Measurements from ENCODE around the gene ATXN7L1. TPM values are rescaled to one million over a fixed set of nuclear protein-coding genes. Genes with fewer than 3 reads are reported as not detected.

ATXN7L1 gene
- total and polyA plus RNA-seq, 2 of the 13 experiments (the other 11 are each of a cell fraction or from before 2014, with no cell fraction given), result 4.1 to 7.8 TPM

DNA sequence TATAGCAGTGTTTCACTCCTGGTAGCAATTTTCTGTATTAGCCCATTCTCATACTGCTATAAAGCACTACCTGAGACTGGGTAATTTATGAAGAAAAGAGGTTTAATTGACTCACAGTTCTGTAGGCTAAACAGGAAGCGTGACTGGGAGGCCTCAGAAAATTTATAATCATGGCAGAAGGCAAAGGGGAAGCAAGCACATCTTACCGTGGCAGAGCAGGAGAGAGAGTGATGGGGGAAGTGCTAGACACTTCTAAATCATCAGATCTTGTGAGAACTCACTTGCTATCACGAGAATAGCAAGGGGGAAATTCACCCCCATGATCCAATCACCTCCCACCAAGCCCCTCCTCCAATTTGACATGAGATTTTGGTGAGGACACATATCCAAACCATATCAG, 163.5 kb downstream of the ATXN7L1 start:
- CTCF ChIA-PET (ENCODE audit: low intra/inter-chr PET ratio, low total read pairs), result no interaction called here
- ATAC-seq, result no peak
- Histone ChIP-seq H3K27ac (ENCODE audit: extremely low read length, insufficient read depth, low read length) (no peak overlapping the region), H3K27me3 (ENCODE audit: control insufficient read depth in 1 of 2, insufficient read depth in 2 of 2, low read length in 2 of 2) (no peaks in the 10 kb centered on the region), H3K4me2 (ENCODE audit: low read depth, low read length) (no peak overlapping the region), H3K4me3 (replicated peaks in 1 of 3; ENCODE audit: insufficient read depth in 1 of 3, low read depth in 2 of 3, low read length in 3 of 3) (no peak overlapping the region), H3K79me2 (ENCODE audit: insufficient read depth, low read length) (no peaks in the 10 kb centered on the region), H4K20me1 (ENCODE audit: insufficient read depth, low read length) (no peaks in the 10 kb centered on the region), H3K9me3 (ENCODE audit: low read length) (peaks cover 29% of the 10 kb centered on the region), H3K36me3 (replicated peaks in 1 of 2; ENCODE audit: control insufficient read depth in 1 of 2, insufficient read depth in 2 of 2, low read length in 2 of 2) (no peaks in the 10 kb centered on the region), H2AFZ (ENCODE audit: low read length) (no peak overlapping the region), H3K9ac (ENCODE audit: insufficient read depth, low read depth, low read length) (no peak overlapping the region), H3K4me1 (ENCODE audit: insufficient read depth, low read length) (no peaks in the 10 kb centered on the region)
- POLR2A ChIA-PET, result no interaction called here
- in situ Hi-C loops (cut with HindIII; ENCODE audit: extremely low pct_ligation_motif_present, low pct_unique_long_range_greater_than_20kb), result no loop called here
- no TSS peak for BruUV-seq (replicated peaks)
- DNase-seq (ENCODE audit: low spot score), result no peak
- intact Hi-C loops (cut with micrococcal nuclease; ENCODE audit: unreplicated experiment), result no loop called here
- WGBS (ENCODE audit: low lambda C conversion rate), result 91% methylated on average over 3 of the region's 3 CpGs
- no peak for FAIRE-seq
- TF ChIP-seq ZC3H13 (CRISPR knock-in tag; IDR thresholded peaks at IDR 0.05) (no peak), JDP2 (CRISPR knock-in tag; IDR thresholded peaks at IDR 0.05; ENCODE audit: borderline replicate concordance) (no peak), JARID2 (CRISPR knock-in tag; IDR thresholded peaks at IDR 0.05; ENCODE audit: insufficient replicate concordance) (no peak), ZHX1 (CRISPR knock-in tag; IDR thresholded peaks at IDR 0.05; ENCODE audit: low read depth) (no peak), ZNF263 (CRISPR knock-in tag; IDR thresholded peaks at IDR 0.05) (no peak), RFXANK (CRISPR knock-in tag; IDR thresholded peaks at IDR 0.05) (no peak), ZNF530 (CRISPR knock-in tag; IDR thresholded peaks at IDR 0.05; ENCODE audit: low read depth) (no peak), ATRX (CRISPR knock-in tag; IDR thresholded peaks at IDR 0.05; ENCODE audit: borderline replicate concordance) (no peak), ATF3 (CRISPR knock-in tag; IDR thresholded peaks at IDR 0.05) (no peak)
- TF ChIP-seq, protein P1, sequence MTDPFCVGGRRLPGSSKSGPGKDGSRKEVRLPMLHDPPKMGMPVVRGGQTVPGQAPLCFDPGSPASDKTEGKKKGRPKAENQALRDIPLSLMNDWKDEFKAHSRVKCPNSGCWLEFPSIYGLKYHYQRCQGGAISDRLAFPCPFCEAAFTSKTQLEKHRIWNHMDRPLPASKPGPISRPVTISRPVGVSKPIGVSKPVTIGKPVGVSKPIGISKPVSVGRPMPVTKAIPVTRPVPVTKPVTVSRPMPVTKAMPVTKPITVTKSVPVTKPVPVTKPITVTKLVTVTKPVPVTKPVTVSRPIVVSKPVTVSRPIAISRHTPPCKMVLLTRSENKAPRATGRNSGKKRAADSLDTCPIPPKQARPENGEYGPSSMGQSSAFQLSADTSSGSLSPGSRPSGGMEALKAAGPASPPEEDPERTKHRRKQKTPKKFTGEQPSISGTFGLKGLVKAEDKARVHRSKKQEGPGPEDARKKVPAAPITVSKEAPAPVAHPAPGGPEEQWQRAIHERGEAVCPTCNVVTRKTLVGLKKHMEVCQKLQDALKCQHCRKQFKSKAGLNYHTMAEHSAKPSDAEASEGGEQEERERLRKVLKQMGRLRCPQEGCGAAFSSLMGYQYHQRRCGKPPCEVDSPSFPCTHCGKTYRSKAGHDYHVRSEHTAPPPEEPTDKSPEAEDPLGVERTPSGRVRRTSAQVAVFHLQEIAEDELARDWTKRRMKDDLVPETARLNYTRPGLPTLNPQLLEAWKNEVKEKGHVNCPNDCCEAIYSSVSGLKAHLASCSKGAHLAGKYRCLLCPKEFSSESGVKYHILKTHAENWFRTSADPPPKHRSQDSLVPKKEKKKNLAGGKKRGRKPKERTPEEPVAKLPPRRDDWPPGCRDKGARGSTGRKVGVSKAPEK (CRISPR knock-in tag; IDR thresholded peaks at IDR 0.05; ENCODE audit: borderline replicate concordance), result no peak
- TF ChIP-seq, protein P2, sequence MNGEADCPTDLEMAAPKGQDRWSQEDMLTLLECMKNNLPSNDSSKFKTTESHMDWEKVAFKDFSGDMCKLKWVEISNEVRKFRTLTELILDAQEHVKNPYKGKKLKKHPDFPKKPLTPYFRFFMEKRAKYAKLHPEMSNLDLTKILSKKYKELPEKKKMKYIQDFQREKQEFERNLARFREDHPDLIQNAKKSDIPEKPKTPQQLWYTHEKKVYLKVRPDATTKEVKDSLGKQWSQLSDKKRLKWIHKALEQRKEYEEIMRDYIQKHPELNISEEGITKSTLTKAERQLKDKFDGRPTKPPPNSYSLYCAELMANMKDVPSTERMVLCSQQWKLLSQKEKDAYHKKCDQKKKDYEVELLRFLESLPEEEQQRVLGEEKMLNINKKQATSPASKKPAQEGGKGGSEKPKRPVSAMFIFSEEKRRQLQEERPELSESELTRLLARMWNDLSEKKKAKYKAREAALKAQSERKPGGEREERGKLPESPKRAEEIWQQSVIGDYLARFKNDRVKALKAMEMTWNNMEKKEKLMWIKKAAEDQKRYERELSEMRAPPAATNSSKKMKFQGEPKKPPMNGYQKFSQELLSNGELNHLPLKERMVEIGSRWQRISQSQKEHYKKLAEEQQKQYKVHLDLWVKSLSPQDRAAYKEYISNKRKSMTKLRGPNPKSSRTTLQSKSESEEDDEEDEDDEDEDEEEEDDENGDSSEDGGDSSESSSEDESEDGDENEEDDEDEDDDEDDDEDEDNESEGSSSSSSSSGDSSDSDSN (CRISPR knock-in tag; IDR thresholded peaks at IDR 0.05), result no peak
- TF ChIP-seq, protein P3, sequence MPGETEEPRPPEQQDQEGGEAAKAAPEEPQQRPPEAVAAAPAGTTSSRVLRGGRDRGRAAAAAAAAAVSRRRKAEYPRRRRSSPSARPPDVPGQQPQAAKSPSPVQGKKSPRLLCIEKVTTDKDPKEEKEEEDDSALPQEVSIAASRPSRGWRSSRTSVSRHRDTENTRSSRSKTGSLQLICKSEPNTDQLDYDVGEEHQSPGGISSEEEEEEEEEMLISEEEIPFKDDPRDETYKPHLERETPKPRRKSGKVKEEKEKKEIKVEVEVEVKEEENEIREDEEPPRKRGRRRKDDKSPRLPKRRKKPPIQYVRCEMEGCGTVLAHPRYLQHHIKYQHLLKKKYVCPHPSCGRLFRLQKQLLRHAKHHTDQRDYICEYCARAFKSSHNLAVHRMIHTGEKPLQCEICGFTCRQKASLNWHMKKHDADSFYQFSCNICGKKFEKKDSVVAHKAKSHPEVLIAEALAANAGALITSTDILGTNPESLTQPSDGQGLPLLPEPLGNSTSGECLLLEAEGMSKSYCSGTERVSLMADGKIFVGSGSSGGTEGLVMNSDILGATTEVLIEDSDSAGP (CRISPR knock-in tag; IDR thresholded peaks at IDR 0.05; ENCODE audit: borderline replicate concordance), result no peak
- TF ChIP-seq, protein P4, sequence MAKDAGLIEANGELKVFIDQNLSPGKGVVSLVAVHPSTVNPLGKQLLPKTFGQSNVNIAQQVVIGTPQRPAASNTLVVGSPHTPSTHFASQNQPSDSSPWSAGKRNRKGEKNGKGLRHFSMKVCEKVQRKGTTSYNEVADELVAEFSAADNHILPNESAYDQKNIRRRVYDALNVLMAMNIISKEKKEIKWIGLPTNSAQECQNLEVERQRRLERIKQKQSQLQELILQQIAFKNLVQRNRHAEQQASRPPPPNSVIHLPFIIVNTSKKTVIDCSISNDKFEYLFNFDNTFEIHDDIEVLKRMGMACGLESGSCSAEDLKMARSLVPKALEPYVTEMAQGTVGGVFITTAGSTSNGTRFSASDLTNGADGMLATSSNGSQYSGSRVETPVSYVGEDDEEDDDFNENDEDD (CRISPR knock-in tag; IDR thresholded peaks at IDR 0.05; ENCODE audit: borderline replicate concordance), result no peak
